ENCODE results near the gene TMEM150C.

TMEM150C gene

DNA sequence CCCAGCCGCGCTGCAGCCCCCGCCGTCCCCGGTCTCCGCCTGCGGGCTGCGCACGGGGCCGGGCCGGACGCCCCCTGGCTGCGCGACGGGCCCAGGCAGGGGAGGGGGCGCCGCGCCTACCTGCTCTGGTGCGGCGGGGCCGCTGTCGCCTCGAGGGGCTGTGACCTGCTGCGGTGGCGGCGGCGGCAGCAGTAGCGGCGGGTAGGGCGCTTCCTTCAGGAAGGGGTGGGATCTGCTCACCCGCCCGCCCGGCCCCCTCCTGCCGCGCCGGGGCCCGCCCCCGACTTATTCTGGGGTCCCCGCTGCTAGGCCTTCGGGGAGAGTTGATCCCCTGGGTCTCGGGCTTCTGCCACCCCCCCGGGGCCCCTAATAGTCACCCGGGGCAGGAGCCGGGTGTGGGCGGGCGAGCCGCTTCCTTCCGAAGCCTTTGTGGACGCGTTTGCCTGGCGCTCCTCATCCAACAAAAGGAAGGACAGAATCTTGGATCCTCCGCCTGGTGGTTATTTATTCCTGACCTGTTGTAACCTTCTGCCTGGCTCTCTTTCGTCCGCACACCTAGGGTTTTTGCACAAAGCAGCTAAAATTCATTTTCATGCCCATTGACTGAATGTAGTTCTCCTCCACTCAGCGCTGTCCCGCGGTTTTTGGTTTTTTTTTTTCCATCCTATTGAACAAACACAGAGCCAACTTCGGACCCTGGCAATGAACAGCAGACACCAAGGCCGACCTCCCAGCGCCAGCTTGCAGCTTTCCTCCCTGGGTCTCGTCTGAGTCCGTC is at the start of gene TMEM150C:
TSS of gene TMEM150C (minus strand) at position 203 of the 778 bp plus-strand sequence. CDS start 57,331 bp downstream, outside the sequence.
- no peak for DNase-seq (ENCODE audit: low read depth in 2 of 3, low spot score in 2 of 3)

DNA sequence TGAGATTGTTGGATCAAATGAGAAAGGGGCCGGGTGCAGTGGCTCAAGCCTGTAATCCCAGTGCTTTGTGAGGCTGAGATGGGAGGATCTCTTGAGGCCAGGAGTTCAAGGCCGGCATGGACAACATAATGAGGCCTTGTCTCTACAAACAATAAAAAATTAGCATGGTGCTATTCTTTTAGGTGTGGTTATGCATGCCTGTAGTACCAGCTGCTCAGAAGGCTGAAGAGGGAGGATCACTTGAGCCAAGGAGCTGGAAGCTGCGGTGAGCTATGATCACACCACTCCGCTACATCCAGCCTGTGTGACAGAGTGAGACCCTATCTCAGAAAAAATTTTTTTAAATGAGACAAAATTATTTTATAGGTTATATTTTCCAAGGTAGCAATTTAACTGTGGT is 49.7 kb upstream of the TMEM150C start:
- DNase-seq (ENCODE audit: low read depth in 2 of 3, low spot score in 2 of 3) = no peak

DNA sequence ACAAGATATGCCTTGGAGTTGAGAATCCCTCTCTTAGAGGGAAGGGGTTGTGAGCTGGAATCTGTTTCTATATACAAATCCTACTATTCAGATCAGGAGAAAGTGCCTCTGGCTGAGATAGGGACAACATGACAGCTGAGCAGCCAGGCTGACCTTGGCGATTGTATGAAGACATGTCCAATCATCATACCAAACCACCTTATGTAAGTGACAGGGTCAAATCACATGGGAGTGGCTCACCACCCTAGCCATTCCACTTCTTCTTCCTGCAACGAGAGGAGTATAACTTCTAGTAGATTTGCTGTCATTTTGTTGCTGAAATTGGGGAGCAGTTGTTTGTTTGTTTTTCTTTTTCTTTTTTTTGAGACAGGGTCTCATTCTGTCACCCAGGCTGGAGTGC is 48.3 kb upstream of the TMEM150C start:
- DNase-seq (ENCODE audit: low read depth in 2 of 3, low spot score in 2 of 3) = no peak

DNA sequence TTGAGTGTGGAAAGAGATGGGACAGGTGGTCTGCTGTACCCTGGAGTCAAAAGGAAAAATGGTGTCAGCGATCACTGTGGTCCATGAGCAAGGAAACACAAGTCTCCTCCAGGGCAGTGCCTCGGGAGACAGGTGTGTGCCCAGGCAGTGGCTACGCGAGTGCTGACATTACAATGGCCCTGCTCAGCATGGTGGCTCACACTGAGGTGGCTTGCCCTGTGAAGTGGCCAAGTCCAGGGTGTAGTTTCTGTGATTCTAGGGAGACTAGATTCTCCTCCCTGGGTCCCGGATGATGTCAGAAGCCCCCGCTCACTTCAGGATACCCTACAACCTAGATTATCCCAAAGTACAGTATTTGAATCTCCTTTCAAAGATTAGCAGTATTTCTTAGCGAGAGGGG is 44.8 kb upstream of the TMEM150C start:
- DNase-seq (ENCODE audit: low read depth in 2 of 3, low spot score in 2 of 3) = no peak

DNA sequence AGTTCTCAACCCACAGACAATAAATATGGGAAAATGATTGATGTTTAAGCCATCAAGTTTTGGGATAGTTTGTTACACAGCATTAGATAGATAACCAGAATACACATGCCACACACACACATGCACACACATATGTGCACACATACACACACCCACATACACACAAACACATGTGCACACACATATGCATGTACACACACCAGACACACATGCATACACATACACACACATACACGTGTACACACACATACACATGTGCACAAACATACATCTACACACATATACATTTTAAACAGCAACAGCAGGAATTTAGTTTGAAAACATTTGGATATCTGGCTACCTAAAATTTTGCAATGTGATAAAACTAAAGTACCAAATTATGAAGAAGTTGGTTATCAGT is 42.7 kb upstream of the TMEM150C start:
- no peak for DNase-seq (ENCODE audit: low read depth in 2 of 3, low spot score in 2 of 3)

DNA sequence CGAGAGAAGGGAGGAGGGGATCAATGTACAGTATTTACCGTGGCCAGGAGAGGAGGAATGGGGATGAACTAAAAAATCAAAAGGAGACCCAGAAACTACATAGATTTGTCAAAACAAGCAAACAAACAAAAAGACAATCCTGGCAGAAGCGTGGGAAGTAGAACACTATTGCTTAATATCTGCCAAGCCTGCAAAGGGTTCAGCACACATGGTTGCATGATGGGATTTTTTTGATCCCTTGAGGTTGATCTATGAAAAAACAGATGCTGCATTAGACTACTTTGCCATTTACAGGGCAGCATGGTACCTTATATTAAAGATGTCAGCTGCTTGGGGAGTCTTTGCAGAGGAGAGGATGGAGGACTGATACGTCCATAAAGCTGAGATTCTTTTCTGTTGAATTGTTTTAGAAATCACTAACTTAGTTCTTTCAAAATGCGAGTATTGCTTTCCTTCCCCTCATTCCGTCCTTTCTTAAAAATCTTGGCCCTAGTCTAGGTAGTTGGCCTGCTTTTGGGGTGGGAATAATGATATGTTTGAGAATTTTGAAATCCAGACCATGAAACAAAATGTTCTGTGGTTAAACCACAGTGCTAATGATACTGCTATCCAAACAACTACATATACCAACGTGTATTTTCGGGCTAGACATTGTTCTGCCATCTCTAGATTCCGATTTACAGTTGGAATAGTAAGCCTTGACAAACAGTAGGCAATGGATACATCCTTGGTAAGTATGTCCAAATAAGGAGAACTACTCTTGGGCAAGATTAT is 39.6 kb upstream of the TMEM150C start:
- no peak for DNase-seq (ENCODE audit: low read depth in 2 of 3, low spot score in 2 of 3)

DNA sequence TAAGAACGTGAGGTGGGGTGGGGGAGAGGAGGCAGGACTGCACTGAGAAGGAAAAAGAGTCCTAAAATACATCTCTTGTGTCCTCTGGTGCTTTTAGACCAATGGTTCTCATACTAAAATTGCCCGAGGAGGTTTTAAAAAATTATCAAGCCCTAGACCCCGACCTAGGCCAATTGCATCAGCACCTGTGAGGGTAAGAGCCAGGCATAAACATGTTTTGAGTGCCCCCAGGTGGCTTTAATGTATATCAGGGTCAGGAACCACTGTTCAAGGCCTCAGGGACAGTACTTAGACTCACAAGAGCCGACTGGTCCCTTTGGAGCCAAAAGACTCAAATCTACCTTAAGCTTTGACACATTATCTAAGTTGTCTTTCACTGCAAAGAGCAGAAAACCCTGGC is 37.5 kb upstream of the TMEM150C start:
- no peak for DNase-seq (ENCODE audit: low read depth in 2 of 3, low spot score in 2 of 3)

DNA sequence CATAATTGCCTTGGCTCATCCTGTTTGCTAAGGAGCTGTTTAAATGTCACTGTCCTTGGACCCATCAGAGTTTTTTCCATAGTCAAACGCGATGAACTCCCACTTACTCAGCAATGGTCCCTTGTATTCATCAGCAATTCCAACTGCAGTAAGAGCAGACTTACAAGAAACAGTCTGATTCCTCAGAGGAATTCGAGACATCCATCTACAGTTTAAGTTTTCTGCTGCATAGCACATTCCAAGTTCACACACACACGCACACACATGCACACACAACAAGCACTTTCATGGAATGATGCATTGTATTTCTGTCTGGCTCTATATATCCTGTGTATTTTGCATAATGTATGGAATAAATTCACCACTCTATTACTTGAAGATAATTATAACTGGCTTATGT is 32.7 kb upstream of the TMEM150C start:
- no peak for DNase-seq (ENCODE audit: low read depth in 2 of 3, low spot score in 2 of 3)

DNA sequence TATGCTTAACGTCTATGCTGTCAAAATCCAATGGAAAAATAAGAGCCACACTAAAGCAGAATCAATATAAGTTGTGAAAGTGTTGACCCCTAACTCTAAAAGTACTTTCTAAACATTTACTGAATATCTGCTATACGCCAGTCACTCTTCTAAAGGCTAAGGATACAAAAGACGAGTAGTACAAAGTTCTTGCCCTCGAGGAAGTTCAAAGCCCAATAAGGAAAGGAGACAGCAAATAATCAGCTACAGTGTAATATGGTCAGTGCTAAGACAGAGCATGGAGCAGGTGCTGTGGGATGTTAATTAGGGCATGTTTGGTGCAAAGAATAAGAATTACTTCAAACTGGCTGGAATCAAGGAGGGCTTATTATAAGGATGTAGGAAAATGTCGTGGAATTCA is 31.6 kb upstream of the TMEM150C start:
- DNase-seq (ENCODE audit: low read depth in 2 of 3, low spot score in 2 of 3) = no peak

DNA sequence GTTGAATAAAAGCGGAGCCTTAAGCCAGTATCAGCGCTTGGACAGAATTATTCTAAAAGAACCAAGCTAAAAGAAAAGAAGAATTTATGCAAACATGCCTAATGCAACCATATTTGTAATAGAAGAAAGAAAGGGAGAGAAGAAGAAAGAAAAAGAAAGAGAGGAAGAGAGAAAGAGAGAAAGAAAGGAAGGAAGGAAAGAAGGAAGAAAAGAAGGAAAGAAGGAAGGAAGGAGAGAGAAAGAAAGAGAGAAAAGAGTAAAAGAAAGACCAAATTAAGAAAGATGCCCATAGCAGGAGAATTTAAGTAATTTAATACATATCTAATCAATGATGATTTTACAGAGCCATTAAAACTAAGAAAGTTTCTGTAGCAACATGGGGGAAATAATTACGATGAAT is 30.9 kb upstream of the TMEM150C start:
- no peak for DNase-seq (ENCODE audit: low read depth in 2 of 3, low spot score in 2 of 3)

DNA sequence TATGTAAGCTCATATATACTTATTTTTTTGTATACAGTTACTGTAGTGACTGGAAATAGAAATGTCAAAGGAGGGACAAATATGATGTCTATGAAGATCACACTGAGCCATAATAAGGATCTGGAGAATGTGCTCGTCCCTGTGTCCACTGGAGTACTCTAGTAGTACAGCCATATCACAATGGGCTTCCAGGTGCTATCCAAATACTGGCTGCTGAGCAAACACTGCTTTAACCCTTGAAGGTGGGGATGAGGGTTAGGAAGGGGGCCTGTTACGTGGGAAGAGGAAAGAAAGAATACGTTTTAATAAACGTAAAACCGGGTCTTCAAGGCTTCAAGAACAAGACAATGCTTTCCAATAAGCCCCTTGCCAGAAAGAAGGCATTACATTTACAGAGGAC is 29.8 kb upstream of the TMEM150C start:
- DNase-seq (ENCODE audit: low read depth in 2 of 3, low spot score in 2 of 3) = no peak

DNA sequence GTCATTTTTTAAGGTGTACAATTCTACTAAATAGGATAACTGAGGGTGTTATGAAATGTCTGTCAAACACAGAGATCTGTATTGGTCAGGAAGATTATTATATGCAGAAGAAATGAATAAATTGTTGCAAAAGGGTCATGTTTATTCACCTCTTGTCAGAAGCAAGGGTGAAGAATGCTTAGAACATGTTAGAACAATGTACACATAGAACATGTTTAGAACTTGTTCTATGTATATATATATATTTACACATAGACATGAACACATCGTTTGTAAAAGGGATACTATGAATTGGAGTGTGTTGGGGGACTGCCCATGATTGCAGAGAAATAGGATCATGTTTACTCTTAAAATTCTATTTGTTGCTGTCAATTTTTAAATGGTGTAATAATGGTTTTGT is 28.0 kb upstream of the TMEM150C start:
- no peak for DNase-seq (ENCODE audit: low read depth in 2 of 3, low spot score in 2 of 3)

DNA sequence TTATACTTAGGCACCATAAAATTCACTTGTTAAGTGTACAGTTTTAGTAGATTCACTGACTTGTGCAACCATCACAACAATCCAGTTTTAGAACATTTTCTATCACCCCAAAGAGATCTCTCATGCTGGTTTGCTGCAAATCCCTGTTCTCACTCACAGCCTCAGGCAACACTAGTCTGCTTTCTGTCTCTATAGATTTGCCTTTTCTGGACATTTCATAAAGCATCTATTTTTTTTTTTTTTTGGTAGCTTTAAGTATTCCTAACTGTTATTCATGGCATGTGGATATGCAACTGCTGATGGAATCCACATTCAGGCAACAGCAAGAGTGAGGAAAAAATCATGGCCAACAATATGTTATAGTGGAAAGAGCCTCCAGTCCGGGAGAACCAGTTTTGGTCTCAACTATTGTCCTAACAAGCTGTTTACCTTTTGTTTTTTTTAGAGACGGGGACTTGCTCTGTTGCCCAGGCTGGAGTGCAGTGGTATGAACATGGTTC is 27.0 kb upstream of the TMEM150C start:
- no peak for DNase-seq (ENCODE audit: low read depth in 2 of 3, low spot score in 2 of 3)

DNA sequence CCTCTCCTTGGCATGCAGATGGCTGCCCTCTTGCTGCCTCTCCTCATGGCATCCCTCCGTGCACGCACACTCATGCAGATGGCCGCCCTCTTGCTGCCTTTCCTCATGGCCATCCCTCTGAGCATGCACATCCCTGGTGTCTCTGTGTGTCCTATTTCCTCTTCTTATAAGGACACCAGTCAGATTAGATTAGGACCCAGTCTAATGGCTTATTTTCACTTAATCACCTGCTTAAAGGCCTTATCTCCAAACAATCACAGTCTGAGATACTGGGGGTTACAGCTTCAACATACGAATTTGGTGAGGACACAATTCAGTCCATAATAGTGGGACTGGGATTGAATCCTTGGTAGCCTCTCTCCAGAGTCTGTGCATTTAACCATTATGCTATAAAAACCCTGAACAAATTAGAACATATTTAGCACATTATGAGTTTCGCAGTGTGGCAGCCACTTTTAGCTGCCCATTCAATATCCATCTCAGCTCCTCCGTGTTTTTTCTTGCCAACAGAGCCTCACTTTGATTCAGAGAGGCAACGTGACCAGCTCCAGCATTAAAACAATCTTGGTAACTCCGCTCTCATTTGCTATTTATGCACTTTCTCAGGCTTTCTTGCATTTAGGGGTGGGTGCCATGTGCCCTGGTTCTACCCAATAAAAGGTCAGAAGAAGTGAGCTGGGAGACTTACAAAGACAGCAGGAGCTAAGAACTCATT is 26.2 kb upstream of the TMEM150C start:
- no peak for DNase-seq (ENCODE audit: low read depth in 2 of 3, low spot score in 2 of 3)

DNA sequence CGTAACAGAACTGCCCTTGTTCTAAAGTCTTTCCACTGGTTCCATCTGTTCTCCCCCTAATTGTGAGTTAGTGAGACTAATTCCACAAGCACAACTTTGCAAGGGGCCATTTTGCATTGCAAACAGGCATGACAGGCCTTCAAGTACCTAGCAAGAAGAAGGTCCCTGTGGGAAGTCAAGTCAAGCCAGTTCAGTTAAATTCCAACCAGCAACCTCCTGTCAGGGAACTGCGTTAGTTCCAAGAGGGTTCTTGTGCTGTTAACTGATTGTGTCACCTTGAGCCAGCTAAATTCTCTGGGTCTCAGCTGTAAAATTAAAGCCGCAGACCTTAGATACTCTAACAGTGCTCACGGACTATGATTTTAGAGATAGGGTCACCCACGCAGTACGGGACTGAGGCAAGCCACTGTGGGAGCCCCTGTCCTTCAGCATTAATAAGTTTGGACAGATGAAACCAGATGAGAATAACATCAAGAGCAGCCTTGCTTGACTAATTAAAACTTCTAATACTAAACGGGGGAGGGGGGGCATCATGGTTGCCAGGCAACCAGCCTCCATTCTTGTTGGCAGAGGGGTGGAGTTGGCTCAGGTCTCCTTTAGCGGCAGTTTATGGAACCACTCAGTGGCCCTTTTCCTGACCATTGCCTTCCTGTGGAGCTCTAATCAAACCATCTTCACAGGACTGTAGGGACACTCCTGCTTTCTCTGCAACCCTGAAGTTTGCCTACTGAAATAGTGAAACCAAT is 24.1 kb upstream of the TMEM150C start:
- DNase-seq (ENCODE audit: low read depth in 2 of 3, low spot score in 2 of 3) = no peak

DNA sequence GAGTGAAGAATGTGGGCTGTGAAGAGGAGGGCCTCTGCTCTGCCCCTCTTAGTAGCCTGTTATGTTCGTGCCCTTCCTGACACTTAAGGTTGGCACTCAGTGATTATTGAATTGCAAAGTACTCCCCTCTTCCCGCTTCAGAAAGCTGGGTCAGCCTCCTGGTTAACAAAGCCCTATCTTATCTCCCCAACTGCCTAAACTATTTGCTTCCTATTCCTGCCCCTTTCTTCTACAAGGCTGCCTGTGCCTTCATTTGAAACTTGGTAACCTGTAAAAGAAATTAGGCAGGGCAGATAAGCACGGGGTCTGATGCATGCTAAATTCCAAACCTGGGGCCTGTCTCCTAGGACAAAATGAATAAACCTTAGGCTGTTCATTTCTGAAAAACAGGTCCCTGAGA is 23.1 kb upstream of the TMEM150C start:
- no peak for DNase-seq (ENCODE audit: low read depth in 2 of 3, low spot score in 2 of 3)

DNA sequence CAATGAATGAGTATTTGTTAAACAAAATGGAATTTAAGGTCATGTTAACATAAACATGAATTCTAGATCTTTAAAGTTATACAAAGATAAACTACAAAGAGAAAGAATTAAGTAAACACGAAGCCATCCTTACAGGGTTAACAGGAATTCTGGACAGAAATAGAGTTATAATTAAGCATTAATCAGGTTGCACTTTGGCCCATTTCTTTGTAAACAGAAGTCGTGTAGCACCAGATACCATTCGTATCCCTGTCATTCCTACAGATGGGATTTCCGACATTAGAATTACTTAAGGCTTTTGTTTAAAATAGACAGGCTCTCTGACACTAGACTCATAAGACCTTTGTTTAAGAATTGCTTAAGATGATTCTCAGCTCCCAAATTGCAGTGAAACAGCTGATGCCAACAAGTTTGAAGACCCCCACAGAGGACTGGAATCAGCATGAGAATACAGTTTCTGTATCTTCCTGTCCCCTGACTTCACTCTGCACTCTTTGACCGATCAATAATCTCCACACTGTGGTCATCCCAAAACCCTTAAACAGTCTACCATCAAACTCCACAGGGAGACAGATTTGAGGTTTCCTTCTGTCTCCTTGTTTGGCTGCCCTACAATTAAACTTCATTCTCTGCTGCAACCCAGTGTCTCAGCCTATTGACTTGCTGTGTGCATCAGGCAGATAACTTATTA is 22.3 kb upstream of the TMEM150C start:
- no peak for DNase-seq (ENCODE audit: low read depth in 2 of 3, low spot score in 2 of 3)

DNA sequence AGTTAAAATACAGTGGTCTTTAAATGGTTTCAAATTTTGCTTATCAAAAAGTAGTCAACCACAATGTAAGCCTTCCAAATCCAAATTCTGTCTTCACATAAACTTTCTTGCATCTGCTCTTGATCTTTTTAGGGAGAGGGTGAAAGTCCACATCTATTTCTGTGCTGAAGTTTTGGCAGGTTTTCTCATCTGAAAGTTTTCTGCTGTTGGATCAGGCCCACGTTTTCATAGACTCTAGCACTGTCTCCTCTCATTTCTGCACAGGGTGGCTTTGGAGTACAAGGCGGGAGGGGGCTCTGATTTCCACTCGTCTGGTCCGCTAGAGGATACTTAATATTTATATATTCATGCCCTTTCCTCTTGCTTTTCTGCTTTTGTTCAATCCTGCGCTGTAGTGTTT is 18.1 kb upstream of the TMEM150C start:
- no peak for DNase-seq (ENCODE audit: low read depth in 2 of 3, low spot score in 2 of 3)

DNA sequence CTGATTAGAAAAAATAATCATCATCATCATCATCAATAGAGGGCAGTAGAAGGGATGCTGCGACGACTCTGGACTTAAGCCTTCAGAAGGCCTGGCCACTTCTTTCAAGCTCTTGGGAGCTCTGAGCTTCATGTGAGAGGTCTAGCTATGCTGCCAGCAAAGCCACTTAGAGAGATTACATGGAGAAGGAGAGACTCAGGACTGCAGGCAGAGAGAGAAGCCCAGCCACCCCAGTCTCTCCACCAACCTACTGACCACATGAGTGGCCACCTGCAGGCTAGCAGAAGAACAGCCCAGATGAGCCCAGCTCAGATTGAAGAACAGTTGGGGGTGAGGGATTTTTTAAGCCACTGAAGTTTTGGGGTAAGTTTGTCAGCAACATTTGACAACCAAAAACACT is 17.1 kb upstream of the TMEM150C start:
- no peak for DNase-seq (ENCODE audit: low read depth in 2 of 3, low spot score in 2 of 3)

DNA sequence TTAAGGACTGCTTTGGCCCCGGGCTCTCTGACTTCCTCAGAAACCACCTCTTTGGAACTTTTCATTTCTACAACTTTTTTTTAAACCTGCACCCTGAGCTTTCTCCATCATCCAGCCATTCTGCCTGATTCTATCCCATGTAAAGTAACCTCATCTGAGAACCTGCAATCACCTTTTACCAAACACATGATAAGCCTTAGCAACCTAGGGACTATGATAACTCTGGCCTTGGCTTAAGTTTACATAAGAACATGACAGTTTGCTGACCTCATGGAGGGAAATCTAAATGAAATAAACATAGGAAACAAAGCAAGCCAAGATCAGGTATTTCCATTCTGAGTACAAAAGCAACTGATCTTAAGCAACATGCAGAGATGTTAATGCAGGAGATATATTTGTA is 15.7 kb upstream of the TMEM150C start:
- DNase-seq (ENCODE audit: low read depth in 2 of 3, low spot score in 2 of 3) = no peak

DNA sequence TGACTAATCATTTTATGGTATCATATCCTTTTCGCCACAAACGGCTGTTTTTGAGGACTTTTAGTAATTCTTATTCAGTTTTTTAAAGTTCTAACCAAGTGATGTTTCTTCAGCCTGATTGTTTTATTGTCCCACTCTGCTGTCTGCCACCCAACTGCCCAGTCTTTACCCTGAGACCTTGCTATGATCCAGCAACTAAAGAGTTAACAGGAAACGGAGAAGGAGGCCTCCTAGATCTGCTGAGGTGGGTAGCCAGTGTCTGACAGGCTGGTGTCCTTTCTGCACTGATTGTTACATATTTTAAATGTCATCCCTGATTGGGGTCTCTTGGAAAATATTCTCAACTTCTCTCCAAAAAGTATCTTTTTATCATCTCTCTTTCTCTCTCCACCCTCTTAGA is 7.9 kb upstream of the TMEM150C start:
- no peak for DNase-seq (ENCODE audit: low read depth in 2 of 3, low spot score in 2 of 3)

All from activated CD8-positive, alpha-beta memory T cell treated with anti-CD3 and anti-CD28 coated beads for 48 hours (primary cell).